GM12892 (cell line): ENCODE measurements around the gene SMYD3.

ENCODE experiments used
- POLR2A ChIP-seq: IDR thresholded peaks from 2 replicates; pipeline ENCODE4 v1.6.1; 2011; ENCODE audit warnings: low read depth, low read length, control low read depth
- TAF1 ChIP-seq: IDR thresholded peaks from 2 replicates; pipeline ENCODE4 v1.6.1; 2011; ENCODE audit warnings: low read depth, mild to moderate bottlenecking, control low read depth, low read length, borderline replicate concordance

- no peak for TF ChIP-seq TAF1
- TF ChIP-seq POLR2A, result no peak
These were observed 635.9 kb downstream of the SMYD3 start for GRCh38 chr1:245871191-245871590.
